Measurements from ENCODE around the gene SCAANT1. TPM values are rescaled to one million over a fixed set of nuclear protein-coding genes. Genes with fewer than 3 reads are reported as not detected.
A peak's percentile ranks its signal among the peaks of the same experiment; 100 is the strongest.

SCAANT1 gene
- polyA plus RNA-seq, 3 donors = not detected

DNA sequence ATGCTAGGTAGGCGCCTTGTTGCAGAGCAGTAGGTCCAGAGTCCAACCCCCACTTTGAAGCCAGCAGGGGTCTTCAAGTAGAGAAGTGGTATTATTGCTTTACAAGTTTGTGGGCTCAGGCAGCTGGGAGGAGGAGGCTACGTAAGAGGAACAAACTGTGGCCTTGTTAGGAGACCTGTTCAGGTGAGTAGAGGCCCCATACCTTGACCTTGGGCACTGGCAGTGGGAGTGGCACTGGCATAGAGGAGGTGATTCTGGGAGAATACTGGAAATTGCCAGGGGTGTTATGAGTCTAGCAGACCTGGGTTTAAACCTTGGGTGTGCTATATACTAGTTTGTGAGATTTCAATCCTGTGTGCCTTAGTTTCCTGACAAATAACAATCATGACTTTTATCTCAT is 34.6 kb upstream of the SCAANT1 start:
- Mint-ChIP-seq H3K27ac (peak overlapping the region in 2 of 7 donors; percentile 55 to 71), H3K4me1 (peaks cover 23% of the 10 kb centered on the region), H3K9me3 (no peaks in the 10 kb centered on the region), H3K4me3 (no peak overlapping the region), H3K36me3 (peaks cover 37 to 41% of the 10 kb centered on the region in 2 donors), H3K27me3 (ENCODE audit: low read depth in 3 of 3) (no peaks in the 10 kb centered on the region)
- no peaks in the 10 kb centered on the region for H3K27me3 ChIP-seq (ENCODE audit: control insufficient read depth in 2 of 2, insufficient read depth in 2 of 2, low read length in 2 of 2)
- no peaks in the 10 kb centered on the region for H3K9me3 ChIP-seq (replicated peaks in 1 of 2; ENCODE audit: control insufficient read depth in 1 of 2, insufficient read depth in 1 of 2, low read length in 2 of 2)
- H3K79me2 ChIP-seq (ENCODE audit: insufficient read depth, low read length) = peaks cover 89% of the 10 kb centered on the region
- TF ChIP-seq, protein P1, sequence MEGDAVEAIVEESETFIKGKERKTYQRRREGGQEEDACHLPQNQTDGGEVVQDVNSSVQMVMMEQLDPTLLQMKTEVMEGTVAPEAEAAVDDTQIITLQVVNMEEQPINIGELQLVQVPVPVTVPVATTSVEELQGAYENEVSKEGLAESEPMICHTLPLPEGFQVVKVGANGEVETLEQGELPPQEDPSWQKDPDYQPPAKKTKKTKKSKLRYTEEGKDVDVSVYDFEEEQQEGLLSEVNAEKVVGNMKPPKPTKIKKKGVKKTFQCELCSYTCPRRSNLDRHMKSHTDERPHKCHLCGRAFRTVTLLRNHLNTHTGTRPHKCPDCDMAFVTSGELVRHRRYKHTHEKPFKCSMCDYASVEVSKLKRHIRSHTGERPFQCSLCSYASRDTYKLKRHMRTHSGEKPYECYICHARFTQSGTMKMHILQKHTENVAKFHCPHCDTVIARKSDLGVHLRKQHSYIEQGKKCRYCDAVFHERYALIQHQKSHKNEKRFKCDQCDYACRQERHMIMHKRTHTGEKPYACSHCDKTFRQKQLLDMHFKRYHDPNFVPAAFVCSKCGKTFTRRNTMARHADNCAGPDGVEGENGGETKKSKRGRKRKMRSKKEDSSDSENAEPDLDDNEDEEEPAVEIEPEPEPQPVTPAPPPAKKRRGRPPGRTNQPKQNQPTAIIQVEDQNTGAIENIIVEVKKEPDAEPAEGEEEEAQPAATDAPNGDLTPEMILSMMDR (IDR thresholded peaks at IDR 0.05) = no peak
- H3K36me3 ChIP-seq (replicated peaks in 1 of 2; ENCODE audit: control insufficient read depth in 1 of 2, insufficient read depth in 2 of 2, low read length in 2 of 2) = peaks cover 3 to 28% of the 10 kb centered on the region in 2 donors
- no peaks in the 10 kb centered on the region for H3K4me1 ChIP-seq (ENCODE audit: control insufficient read depth in 1 of 2, insufficient read depth in 2 of 2, low read length in 2 of 2)
- H2AFZ ChIP-seq (ENCODE audit: insufficient read depth, low read depth, low read length, poor library complexity, severe bottlenecking) = no peak overlapping the region
- H3K4me3 ChIP-seq (replicated peaks in 1 of 3; ENCODE audit: low read depth in 2 of 3, low read length in 3 of 3) = no peak overlapping the region
- WGBS (ENCODE audit: insufficient coverage) = 96% methylated on average over 2 of the region's 2 CpGs
- peaks cover 99% of the 10 kb centered on the region for H4K20me1 ChIP-seq (ENCODE audit: insufficient read depth, low read length)
- no peak overlapping the region for H3K27ac ChIP-seq (ENCODE audit: low read depth in 1 of 2, low read length in 2 of 2)
- no peak overlapping the region for H3K9ac ChIP-seq (ENCODE audit: insufficient read depth, low read length, poor library complexity, severe bottlenecking)
- intact Hi-C loops (cut with micrococcal nuclease) = no loop called here
- H3K4me2 ChIP-seq (replicated peaks; ENCODE audit: extremely low read depth, low read length, poor library complexity, severe bottlenecking) = no peak overlapping the region
- DNase-seq = no peak

DNA sequence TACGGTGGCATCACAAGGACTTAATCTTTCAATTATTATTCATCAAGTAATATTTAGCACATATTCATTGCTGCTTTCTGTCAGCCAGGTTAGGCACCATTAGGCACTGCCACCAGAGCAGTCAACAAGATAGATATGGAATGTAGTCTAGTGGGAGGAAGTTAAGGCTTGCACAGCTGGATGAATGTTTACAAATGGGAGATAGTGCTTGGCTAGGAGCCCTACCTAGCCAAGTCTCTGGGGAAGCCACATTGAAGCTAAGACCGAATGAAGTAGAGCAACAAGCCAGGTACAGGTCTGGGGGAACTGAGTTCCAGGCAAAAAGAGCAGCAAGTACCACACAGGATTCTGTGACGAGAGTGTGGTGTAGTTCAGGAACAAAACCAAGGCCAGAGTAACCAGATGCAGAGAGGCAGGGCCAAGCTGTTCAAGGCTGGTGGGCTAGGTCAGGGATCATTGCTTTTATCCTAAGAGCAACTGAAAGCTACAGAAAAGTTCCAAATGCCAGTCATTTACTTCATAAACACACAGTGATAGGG is 33.4 kb upstream of the SCAANT1 start:
- intact Hi-C loops (cut with micrococcal nuclease) = no loop called here
- TF ChIP-seq, protein P1 (IDR thresholded peaks at IDR 0.05) = no peak
- no peak overlapping the region for H3K4me2 ChIP-seq (replicated peaks; ENCODE audit: extremely low read depth, low read length, poor library complexity, severe bottlenecking)
- peak overlapping the region in 1 of 2 donors; percentile 48 for H3K27ac ChIP-seq (ENCODE audit: low read depth in 1 of 2, low read length in 2 of 2)
- H3K4me3 ChIP-seq (replicated peaks in 1 of 3; ENCODE audit: low read depth in 2 of 3, low read length in 3 of 3) = no peak overlapping the region
- no peaks in the 10 kb centered on the region for H3K4me1 ChIP-seq (ENCODE audit: control insufficient read depth in 1 of 2, insufficient read depth in 2 of 2, low read length in 2 of 2)
- Mint-ChIP-seq H3K4me1 (peaks cover 19% of the 10 kb centered on the region), H3K27ac (peak overlapping the region in 4 of 7 donors; percentile 49 to 82 (median 60)), H3K4me3 (no peak overlapping the region), H3K9me3 (no peaks in the 10 kb centered on the region), H3K36me3 (peaks cover 37 to 40% of the 10 kb centered on the region in 2 donors), H3K27me3 (ENCODE audit: low read depth in 3 of 3) (no peaks in the 10 kb centered on the region)
- DNase-seq = no peak
- H3K27me3 ChIP-seq (ENCODE audit: control insufficient read depth in 2 of 2, insufficient read depth in 2 of 2, low read length in 2 of 2) = no peaks in the 10 kb centered on the region
- H3K36me3 ChIP-seq (replicated peaks in 1 of 2; ENCODE audit: control insufficient read depth in 1 of 2, insufficient read depth in 2 of 2, low read length in 2 of 2) = peaks cover 0 to 28% of the 10 kb centered on the region in 2 donors
- H3K9me3 ChIP-seq (replicated peaks in 1 of 2; ENCODE audit: control insufficient read depth in 1 of 2, insufficient read depth in 1 of 2, low read length in 2 of 2) = no peaks in the 10 kb centered on the region
- 100% methylated on average over 2 of the region's 3 CpGs for WGBS (ENCODE audit: insufficient coverage)
- H3K9ac ChIP-seq (ENCODE audit: insufficient read depth, low read length, poor library complexity, severe bottlenecking) = no peak overlapping the region
- H2AFZ ChIP-seq (ENCODE audit: insufficient read depth, low read depth, low read length, poor library complexity, severe bottlenecking) = no peak overlapping the region
- peaks cover 100% of the 10 kb centered on the region for H4K20me1 ChIP-seq (ENCODE audit: insufficient read depth, low read length)
- H3K79me2 ChIP-seq (ENCODE audit: insufficient read depth, low read length) = peaks cover 93% of the 10 kb centered on the region
